Endothelial cell of umbilical vein (primary cell): ENCODE measurements around the gene DAP3. TPM values are rescaled to one million over a fixed set of nuclear protein-coding genes. Genes with fewer than 3 reads are reported as not detected.

Experiments used
- BruUV-seq: library from RNA; stranded (reverse); fragments of 400-500 nt; replicated peaks from 2 replicates; lab custom pipeline; 2021; lab: Mats Ljungman, UMichigan
- CTCF ChIA-PET: fragments of 300-600, 350-600 bp; sonication (Branson Sonifier 250); formaldehyde crosslinking; loops from one replicate; lab custom pipeline; 2021; ENCODE audit warnings: antibody characterized with exemption, inconsistent platforms; lab: Charles Lee
- POLR2A ChIA-PET: fragments of 300-600, 350-600 bp; sonication (Branson Sonifier 250); formaldehyde crosslinking; loops from one replicate; lab custom pipeline; 2021; ENCODE audit warnings: antibody characterized with exemption, inconsistent platforms; lab: Charles Lee
- DNase-seq: peaks from one replicate; pipeline ENCODE4 v3.0.0-alpha.2; 2011; ENCODE audit warnings: low read depth, low spot score
- FAIRE-seq: peaks from 2 replicates; lab custom pipeline; 2011; peaks lifted over from hg19 to GRCh38; lab: Jason Lieb, UNC
- H2AFZ ChIP-seq: 2 replicates; pipeline ENCODE4 v1.6.0; 2012; ENCODE audit warnings: low read depth, low read length, control low read depth, inconsistent platforms
- H3K27ac ChIP-seq: 2 replicates; pipeline ENCODE4 v1.5.1; 2011; ENCODE audit warnings: low read depth, mild to moderate bottlenecking, control low read depth, low read length, moderate library complexity; ENCODE audit not compliant: insufficient read depth
- H3K27me3 ChIP-seq, 2 experiments: 2 replicates each; pipeline versions ENCODE4 v1.6.0 to v1.6.1; 2011; ENCODE audit warnings: low read length in 2 of 2, mixed read lengths in 1 of 2; ENCODE audit not compliant: control insufficient read depth in 2 of 2, insufficient read depth in 2 of 2
- H3K36me3 ChIP-seq, 2 experiments: 2 replicates in 1 of 2; 3 replicates in 1 of 2; pipeline ENCODE4 v1.5.1; 2011; ENCODE audit warnings: low read length in 2 of 2, mild to moderate bottlenecking in 1 of 2, moderate library complexity in 1 of 2; ENCODE audit not compliant: control insufficient read depth in 2 of 2, insufficient read depth in 2 of 2; ENCODE audit errors: extremely low read depth in 1 of 2
- H3K4me1 ChIP-seq: 3 replicates; pipeline ENCODE4 v1.5.1; 2011; ENCODE audit warnings: mild to moderate bottlenecking, low read length; ENCODE audit not compliant: control insufficient read depth, insufficient read depth; ENCODE audit errors: extremely low read depth
- H3K4me2 ChIP-seq: 2 replicates; pipeline ENCODE4 v1.6.1; 2011; ENCODE audit warnings: low read length, control low read depth, mixed read lengths; ENCODE audit not compliant: insufficient read depth
- H3K4me3 ChIP-seq, 3 experiments: fragments of 200-600 bp in 1 of 3; sonication (generic), shearing (Covaris generic) in 1 of 3; replicated peaks in 1 of 3; 2 replicates each; pipeline ENCODE4 v1.5.1; 2011 to 2016; ENCODE audit warnings: control low read depth in 3 of 3, low read length in 3 of 3, mild to moderate bottlenecking in 2 of 3, inconsistent platforms in 1 of 3, low read depth in 1 of 3, moderate library complexity in 1 of 3; ENCODE audit not compliant: insufficient read depth in 1 of 3
- H3K79me2 ChIP-seq: 2 replicates; pipeline ENCODE4 v1.6.0; 2012; ENCODE audit warnings: low read length, inconsistent platforms; ENCODE audit not compliant: control insufficient read depth, insufficient read depth
- H3K9ac ChIP-seq: replicated peaks from 2 replicates; pipeline ENCODE3; 2011; ENCODE audit warnings: low read length, control low read depth; ENCODE audit not compliant: insufficient read depth; ENCODE audit errors: extremely low read depth
- H3K9me1 ChIP-seq: replicated peaks from 3 replicates; pipeline ENCODE4 v1.6.0; 2011; ENCODE audit warnings: mild to moderate bottlenecking, low read length; ENCODE audit not compliant: control insufficient read depth, insufficient read depth; ENCODE audit errors: extremely low read depth
- H3K9me3 ChIP-seq: replicated peaks from 2 replicates; pipeline ENCODE4 v1.5.1; 2012; ENCODE audit warnings: low read length, inconsistent platforms; ENCODE audit not compliant: control insufficient read depth, insufficient read depth
- H4K20me1 ChIP-seq: replicated peaks from 2 replicates; pipeline ENCODE3; 2011; ENCODE audit warnings: mild to moderate bottlenecking, low read length; ENCODE audit not compliant: control insufficient read depth, insufficient read depth; ENCODE audit errors: extremely low read depth
- EZH2 ChIP-seq: IDR thresholded peaks from 2 replicates; pipeline ENCODE4 v1.6.1; 2012; ENCODE audit warnings: borderline replicate concordance, low read depth, mild to moderate bottlenecking, moderate library complexity, low read length, inconsistent platforms; ENCODE audit not compliant: severe bottlenecking
- FOS ChIP-seq: IDR thresholded peaks from 2 replicates; pipeline ENCODE4 v1.6.1; 2011; ENCODE audit warnings: mild to moderate bottlenecking, low read length, moderate library complexity, borderline replicate concordance; ENCODE audit not compliant: insufficient read depth
- GATA2 ChIP-seq: IDR thresholded peaks from 2 replicates; pipeline ENCODE4 v1.7.0; 2011; ENCODE audit warnings: low read depth, mild to moderate bottlenecking, moderate library complexity, mixed read lengths, low read length; ENCODE audit not compliant: insufficient read length, insufficient read depth
- JUN ChIP-seq: IDR thresholded peaks from 2 replicates; pipeline ENCODE4 v1.6.1; 2011; ENCODE audit warnings: borderline replicate concordance, low read depth; ENCODE audit not compliant: insufficient read length, insufficient read depth
- MYC ChIP-seq: IDR thresholded peaks from one replicate; pipeline ENCODE4 v1.6.1; 2011; ENCODE audit warnings: mild to moderate bottlenecking, low read depth, low read length
- POLR2A ChIP-seq: IDR thresholded peaks from 2 replicates; pipeline ENCODE4 v1.6.1; 2012; ENCODE audit warnings: low read depth, mild to moderate bottlenecking, control low read depth, low read length
- POLR2AphosphoS5 ChIP-seq: IDR thresholded peaks from 2 replicates; pipeline ENCODE4 v1.6.1; 2012; ENCODE audit warnings: low read depth, mild to moderate bottlenecking, control low read depth, low read length, moderate library complexity; ENCODE audit not compliant: insufficient read depth
- dilution Hi-C: fragments of 300-500 bp; cut with MboI; formaldehyde crosslinking; loops from one replicate; pipeline ENCODE4 v1.15.0; 2019; ENCODE audit warnings: low sequenced_read_pairs; ENCODE audit not compliant: extremely low pct_ligation_motif_present
- intact Hi-C: fragments of 100-400 bp; cut with micrococcal nuclease; formaldehyde crosslinking; loops from one replicate; pipeline ENCODE4 v1.10.0; 2022
- polyA plus RNA-seq, 4 experiments: library from polyadenylated mRNA; depleted of rRNA in 3 of 4; stranded (reverse) in 3 of 4; unstranded in 1 of 4; fragments of >200 nt; gene quantifications; 2 replicates each; pipeline versions ENCODE4 v1.2.1 to v1.2.3, GENCODE V29; 2011 to 2012; ENCODE audit warnings: missing spikeins in 1 of 4
- total RNA-seq: library from RNA; stranded (reverse); gene quantifications from 2 replicates; pipeline ENCODE4 v1.2.3, GENCODE V29; 2021
- TF ChIP-seq, protein P1 (sequence below), 2 donors: IDR thresholded peaks; 1 replicate in 1 of 2; 2 replicates in 1 of 2; pipeline ENCODE4 v1.5.1; 2011; ENCODE audit warnings: low read length in 2 of 2, mild to moderate bottlenecking in 2 of 2, moderate library complexity in 2 of 2, control low read depth in 1 of 2, inconsistent platforms in 1 of 2, low read depth in 1 of 2; ENCODE audit not compliant: insufficient read depth in 1 of 2; ENCODE audit errors: extremely low read depth in 1 of 2

The DAP3 gene
- total and polyA plus RNA-seq, 2 donors (not counting 3 experiments of a cell fraction or from before 2014, with no cell fraction given): 86.5 to 104 TPM

GRCh38 chr1:155645034-155645598 is 43.8 kb upstream of the DAP3 start:
- Histone ChIP-seq H3K9me1 (no peaks in the 10 kb centered on the region), H3K9ac (no peak overlapping the region), H3K4me1 (peaks cover 7% of the 10 kb centered on the region), H4K20me1 (no peaks in the 10 kb centered on the region), H3K27me3 (no peaks in the 10 kb centered on the region), H3K9me3 (peaks cover 4% of the 10 kb centered on the region), H3K36me3 (no peaks in the 10 kb centered on the region), H3K4me2 (no peak overlapping the region), H2AFZ (no peak overlapping the region), H3K4me3 (no peak overlapping the region), H3K79me2 (no peaks in the 10 kb centered on the region), H3K27ac (no peak overlapping the region)
- POLR2A ChIA-PET: no interaction called here
- CTCF ChIA-PET: no interaction called here
- dilution Hi-C loops (no loop called here), intact Hi-C loops (loop anchor here (5.0 kb wide), 2 partner anchors 53 to 323 kb away; partner anchors contain the start of gene RUSC1)
- FAIRE-seq (no peak), DNase-seq (no peak)
- TF ChIP-seq, protein P1, sequence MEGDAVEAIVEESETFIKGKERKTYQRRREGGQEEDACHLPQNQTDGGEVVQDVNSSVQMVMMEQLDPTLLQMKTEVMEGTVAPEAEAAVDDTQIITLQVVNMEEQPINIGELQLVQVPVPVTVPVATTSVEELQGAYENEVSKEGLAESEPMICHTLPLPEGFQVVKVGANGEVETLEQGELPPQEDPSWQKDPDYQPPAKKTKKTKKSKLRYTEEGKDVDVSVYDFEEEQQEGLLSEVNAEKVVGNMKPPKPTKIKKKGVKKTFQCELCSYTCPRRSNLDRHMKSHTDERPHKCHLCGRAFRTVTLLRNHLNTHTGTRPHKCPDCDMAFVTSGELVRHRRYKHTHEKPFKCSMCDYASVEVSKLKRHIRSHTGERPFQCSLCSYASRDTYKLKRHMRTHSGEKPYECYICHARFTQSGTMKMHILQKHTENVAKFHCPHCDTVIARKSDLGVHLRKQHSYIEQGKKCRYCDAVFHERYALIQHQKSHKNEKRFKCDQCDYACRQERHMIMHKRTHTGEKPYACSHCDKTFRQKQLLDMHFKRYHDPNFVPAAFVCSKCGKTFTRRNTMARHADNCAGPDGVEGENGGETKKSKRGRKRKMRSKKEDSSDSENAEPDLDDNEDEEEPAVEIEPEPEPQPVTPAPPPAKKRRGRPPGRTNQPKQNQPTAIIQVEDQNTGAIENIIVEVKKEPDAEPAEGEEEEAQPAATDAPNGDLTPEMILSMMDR (IDR thresholded peaks at IDR 0.05; ENCODE audit: extremely low read depth in 1 of 2, insufficient read depth in 1 of 2, low read depth in 1 of 2, low read length in 2 of 2): no peak
- TF ChIP-seq MYC (no peak), FOS (no peak)
- BruUV-seq: no TSS peak

DNA sequence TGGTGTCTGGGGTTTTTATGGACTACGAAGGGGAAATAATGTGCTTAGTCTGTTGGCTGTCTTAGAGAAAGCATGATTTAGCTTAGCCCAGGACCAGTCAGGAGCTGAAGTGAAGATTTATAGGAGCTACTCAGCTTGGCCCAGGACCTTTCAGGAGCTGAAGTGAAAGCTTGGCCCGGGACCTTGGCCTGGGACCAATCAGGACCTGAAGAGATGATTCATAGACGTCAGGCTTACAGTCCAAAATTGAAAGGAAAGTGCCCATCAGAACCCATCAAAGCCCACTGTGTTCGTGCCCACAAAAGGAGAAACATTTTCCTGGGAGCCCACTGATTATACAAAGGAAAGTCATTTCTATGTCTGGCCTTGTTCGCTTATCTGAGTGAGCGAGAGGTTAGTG is 43.2 kb upstream of the DAP3 start:
- dilution Hi-C loops (no loop called here), intact Hi-C loops (loop anchor here (5.0 kb wide), 2 partner anchors 53 to 323 kb away; partner anchors contain the start of gene RUSC1)
- TF ChIP-seq POLR2A (no peak), FOS (no peak), POLR2AphosphoS5 (no peak), GATA2 (no peak), EZH2 (no peak), JUN (no peak)
- POLR2A ChIA-PET: no interaction called here
- Histone ChIP-seq H3K79me2 (no peaks in the 10 kb centered on the region), H3K36me3 (no peaks in the 10 kb centered on the region), H2AFZ (no peak overlapping the region), H3K27ac (no peak overlapping the region), H3K4me2 (no peak overlapping the region), H3K27me3 (no peaks in the 10 kb centered on the region), H3K4me3 (no peak overlapping the region), H4K20me1 (no peaks in the 10 kb centered on the region), H3K9ac (no peak overlapping the region), H3K9me1 (no peaks in the 10 kb centered on the region), H3K9me3 (peaks cover 4% of the 10 kb centered on the region), H3K4me1 (peaks cover 7% of the 10 kb centered on the region)
- no peak for DNase-seq
- no peak for FAIRE-seq
- BruUV-seq: no TSS peak
- CTCF ChIA-PET: no interaction called here
